Spleen (tissue), 11 donors: ENCODE data around the gene HIVEP3. TPM values are rescaled to one million over a fixed set of nuclear protein-coding genes. Genes with fewer than 3 reads are reported as not detected.
A peak's percentile ranks its signal among the peaks of the same experiment; 100 is the strongest.

Experiments used
- DNase-seq: peaks from one replicate; pipeline ENCODE4 v3.0.0-alpha.2; 2020
- H3K27ac ChIP-seq, 8 donors: fragments of 200-600 bp; sonication (generic) in 7 of 8; 1 replicate in 4 of 8; 2 replicates in 4 of 8; pipeline versions ENCODE4 v1.5.0 to v1.8.0; 2016 to 2021; ENCODE audit warnings: inconsistent platforms in 4 of 8, mild to moderate bottlenecking in 4 of 8, moderate library complexity in 1 of 8
- H3K27me3 ChIP-seq, 7 donors: fragments of 200-600 bp; sonication (generic) in 6 of 7; replicated peaks in 1 of 7; 1 replicate in 4 of 7; 2 replicates in 3 of 7; pipeline versions ENCODE4 v1.5.0 to v1.8.0; 2016 to 2021; ENCODE audit warnings: inconsistent platforms in 3 of 7, mild to moderate bottlenecking in 1 of 7
- H3K36me3 ChIP-seq, 6 donors: fragments of 200-600 bp; sonication (generic) in 5 of 6; 1 replicate in 4 of 6; 2 replicates in 2 of 6; pipeline versions ENCODE4 v1.5.0 to v1.8.0; 2016 to 2021; ENCODE audit warnings: inconsistent platforms in 2 of 6
- H3K4me1 ChIP-seq, 6 donors: fragments of 200-600 bp; sonication (generic) in 5 of 6; 1 replicate in 3 of 6; 2 replicates in 3 of 6; pipeline versions ENCODE4 v1.5.0 to v1.8.0; 2016 to 2021; ENCODE audit warnings: inconsistent platforms in 3 of 6
- H3K4me3 ChIP-seq, 8 donors: fragments of 200-600 bp; sonication (generic) in 7 of 8; 1 replicate in 4 of 8; 2 replicates in 4 of 8; pipeline versions ENCODE4 v1.5.0 to v1.8.0; 2016 to 2021; ENCODE audit warnings: inconsistent platforms in 4 of 8, mild to moderate bottlenecking in 4 of 8, moderate library complexity in 2 of 8
- H3K9me3 ChIP-seq, 8 donors: fragments of 200-600 bp; sonication (generic) in 7 of 8; 1 replicate in 4 of 8; 2 replicates in 4 of 8; pipeline versions ENCODE4 v1.5.0 to v1.8.0; 2016 to 2021; ENCODE audit warnings: inconsistent platforms in 4 of 8
- POLR2A ChIP-seq, 3 donors: fragments of 450-650 bp; IDR thresholded peaks; one replicate each; pipeline ENCODE4 v1.5.1; 2017; ENCODE audit warnings: antibody characterized with exemption in 3 of 3, mild to moderate bottlenecking in 1 of 3
- POLR2AphosphoS5 ChIP-seq, 3 donors: sonication (generic); formaldehyde crosslinking; IDR thresholded peaks; one replicate each; pipeline ENCODE4 v1.5.1; 2017; ENCODE audit warnings: antibody characterized with exemption in 3 of 3
- WGBS, 5 donors: extraction: QIAGEN DNeasy Blood & Tissue Kit in 3 of 5; methylation state at CpG; one replicate each; pipeline versions ENCODE4 v1.1.5 to v1.1.7; 2013 to 2018; 5-methylcytosine and 5-hydroxymethylcytosine counted together
- intact Hi-C: fragments of 100-400 bp; cut with DNase I; formaldehyde crosslinking; loops from one replicate; pipeline ENCODE4 v1.15.0; 2023; ENCODE audit warnings: low total_unique reads
- polyA plus RNA-seq, 3 donors: library from polyadenylated mRNA; stranded (reverse); fragments of 200-250 nt; gene quantifications; one replicate each; pipeline ENCODE4 v1.2.1, GENCODE V29; 2013
- total RNA-seq, 7 donors: library from RNA; depleted of rRNA in 3 of 7; stranded (reverse); fragments of >200 nt in 3 of 7; fragmentation: NEBNext Ultra II Directional in 4 of 7; extraction: Animal tissue kit (Norgen Biotek cat#: 25700) in 4 of 7; gene quantifications; one replicate each; pipeline versions ENCODE4 v1.1.0 to v1.2.1, GENCODE V29; 2016 to 2021
- TF ChIP-seq, protein P1 (sequence below), 11 experiments: fragments of 200-600 bp in 7 of 11; fragments of 450-650 bp in 4 of 11; sonication (generic) in 4 of 11; IDR thresholded peaks in 8 of 11; conservative IDR thresholded peaks in 3 of 11; 1 replicate in 7 of 11; 2 replicates in 4 of 11; pipeline versions ENCODE4 v1.4.0 to v1.8.0; 2016 to 2021; ENCODE audit warnings: antibody characterized with exemption in 11 of 11, inconsistent platforms in 4 of 11, mild to moderate bottlenecking in 1 of 11
- donor health status: healthy with polysubstance abuse.
- donor health status: DM: no; HTN: no; CAD: no; lungs with moderate emphysema.
- donor health status: DM: no; HTN: no; CAD: no.
- donor health status: Bipolar disorder and iron deficiency.
- donor health status: healthy.
- donor health status: DM: no; HTN: no; CAD: no.
- donor health status: DM: yes; HTN: yes; CAD: no.

The HIVEP3 gene
- total and polyA plus RNA-seq, 10 donors: 2.4 to 21.2 (median 8.2) TPM

DNA sequence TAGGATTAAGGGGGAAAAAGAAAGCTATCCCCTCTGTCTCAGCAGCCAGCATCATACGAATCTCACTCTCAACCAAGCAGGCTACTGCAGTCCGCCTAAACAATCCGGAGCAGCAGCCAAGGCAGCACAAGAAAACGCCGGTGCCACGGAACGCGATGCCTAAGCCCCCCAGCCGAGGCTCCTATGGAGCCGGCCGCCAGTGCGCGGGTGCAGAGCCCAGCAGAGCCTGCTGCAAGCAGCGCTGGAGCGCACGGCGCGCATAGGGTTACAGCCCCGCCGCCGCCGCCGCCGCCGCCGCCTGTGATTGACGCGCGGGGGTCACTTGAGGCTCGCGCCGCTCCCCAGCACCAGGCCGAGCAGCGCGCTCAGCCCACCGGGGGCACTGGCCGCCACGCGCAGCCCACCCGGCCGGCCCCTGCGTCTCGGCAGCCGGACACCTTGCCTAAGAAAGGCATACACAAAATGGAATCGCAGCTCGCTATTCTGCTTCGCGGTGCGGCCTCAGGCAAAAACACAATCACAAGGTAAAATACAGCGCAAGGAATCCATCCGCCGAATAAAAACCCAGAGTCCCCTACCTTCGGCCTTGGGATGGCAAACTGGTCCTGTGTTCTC is 780 bp downstream of the HIVEP3 start:
- Histone ChIP-seq H3K9me3 (peaks cover 0 to 8% (median 0%) of the 10 kb centered on the region in 8 donors), H3K4me1 (peaks cover 18 to 57% (median 49%) of the 10 kb centered on the region in 6 donors), H3K27me3 (peaks cover 0 to 32% (median 3%) of the 10 kb centered on the region in 7 donors), H3K27ac (peak overlapping the region in 6 of 8 donors; percentile 55 to 86 (median 60)), H3K36me3 (no peaks in the 10 kb centered on the region), H3K4me3 (peak overlapping the region; percentile 32 to 80 (median 48))
- TF ChIP-seq, protein P1, sequence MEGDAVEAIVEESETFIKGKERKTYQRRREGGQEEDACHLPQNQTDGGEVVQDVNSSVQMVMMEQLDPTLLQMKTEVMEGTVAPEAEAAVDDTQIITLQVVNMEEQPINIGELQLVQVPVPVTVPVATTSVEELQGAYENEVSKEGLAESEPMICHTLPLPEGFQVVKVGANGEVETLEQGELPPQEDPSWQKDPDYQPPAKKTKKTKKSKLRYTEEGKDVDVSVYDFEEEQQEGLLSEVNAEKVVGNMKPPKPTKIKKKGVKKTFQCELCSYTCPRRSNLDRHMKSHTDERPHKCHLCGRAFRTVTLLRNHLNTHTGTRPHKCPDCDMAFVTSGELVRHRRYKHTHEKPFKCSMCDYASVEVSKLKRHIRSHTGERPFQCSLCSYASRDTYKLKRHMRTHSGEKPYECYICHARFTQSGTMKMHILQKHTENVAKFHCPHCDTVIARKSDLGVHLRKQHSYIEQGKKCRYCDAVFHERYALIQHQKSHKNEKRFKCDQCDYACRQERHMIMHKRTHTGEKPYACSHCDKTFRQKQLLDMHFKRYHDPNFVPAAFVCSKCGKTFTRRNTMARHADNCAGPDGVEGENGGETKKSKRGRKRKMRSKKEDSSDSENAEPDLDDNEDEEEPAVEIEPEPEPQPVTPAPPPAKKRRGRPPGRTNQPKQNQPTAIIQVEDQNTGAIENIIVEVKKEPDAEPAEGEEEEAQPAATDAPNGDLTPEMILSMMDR (IDR thresholded peaks at IDR 0.05 in 8 of 11, conservative IDR thresholded peaks at IDR 0.05 in 3 of 11): no peak
- TF ChIP-seq POLR2AphosphoS5 (IDR thresholded peaks at IDR 0.05) (peak in 2 of 3 donors; percentile 25 to 40), POLR2A (IDR thresholded peaks at IDR 0.05) (no peak)
- DNase-seq: peak; percentile 82
- intact Hi-C loops: no loop called here
- WGBS, 5 donors: 1 to 12% (median 3%) methylated on average over 26 to 53 of the region's 53 CpGs

DNA sequence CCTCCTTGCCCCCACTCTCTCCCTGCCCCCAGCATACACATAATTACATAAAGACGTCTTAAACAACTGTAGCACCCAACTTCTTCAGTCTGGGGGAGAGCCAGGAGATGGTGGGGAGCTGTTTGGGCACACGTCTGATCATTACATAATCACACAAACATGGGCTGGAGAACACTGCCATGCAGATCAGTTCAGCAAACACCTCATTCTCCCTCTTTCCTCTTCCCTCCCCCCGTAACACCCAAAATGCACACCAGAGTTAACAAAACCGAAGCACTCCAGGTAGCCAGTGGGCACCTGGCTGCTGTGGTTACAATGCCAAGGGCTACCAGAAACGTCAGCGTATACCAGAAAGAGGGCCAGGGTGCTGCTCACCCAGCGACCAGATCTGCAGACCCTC is 1.6 kb downstream of the HIVEP3 start:
- 38 to 66% (median 47%) methylated on average over 7 of the region's 7 CpGs for WGBS, 5 donors
- peak overlapping the region in 3 of 8 donors; percentile 46 to 80 (median 60) for H3K4me3 ChIP-seq

DNA sequence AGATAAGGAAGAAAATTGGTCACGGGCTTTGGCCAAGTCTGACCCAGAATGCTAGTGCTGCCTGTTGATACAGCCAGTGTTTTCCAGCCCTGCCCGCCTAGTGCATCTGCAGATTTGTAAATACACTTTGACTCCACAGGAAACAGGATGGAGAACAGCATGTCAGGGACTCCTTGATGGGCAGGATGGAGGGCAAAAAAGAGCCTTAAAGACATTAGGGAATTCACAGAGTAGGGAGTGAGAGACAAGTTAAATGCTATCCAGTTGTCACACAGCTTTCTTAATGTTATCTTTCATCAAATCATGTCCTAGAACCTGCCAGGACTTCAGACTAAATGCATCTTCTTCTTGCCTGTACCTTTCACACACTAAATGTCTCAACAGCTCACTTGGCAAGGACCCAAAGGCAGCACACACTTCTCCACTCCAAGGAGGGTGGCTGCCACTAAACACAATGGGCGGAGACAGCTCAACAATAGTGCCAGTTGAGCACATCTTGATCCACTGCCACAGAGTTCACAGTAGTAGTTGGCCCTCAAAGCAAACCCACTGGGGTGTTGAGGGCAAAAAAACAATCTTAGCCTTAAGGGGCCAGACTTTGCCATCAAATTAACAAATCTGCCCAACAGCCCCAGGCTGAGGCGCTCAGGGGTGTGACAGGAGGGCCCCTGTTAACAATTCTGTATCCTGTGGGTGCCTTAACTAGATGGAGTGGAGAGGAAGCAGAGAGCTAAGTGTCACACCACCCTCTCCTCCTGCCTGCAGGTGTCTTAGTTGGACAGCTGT is 2.7 kb downstream of the HIVEP3 start:
- intact Hi-C loops: no loop called here
- H3K4me1 ChIP-seq: peaks cover 18 to 57% (median 49%) of the 10 kb centered on the region in 6 donors
- TF ChIP-seq, protein P1 (IDR thresholded peaks at IDR 0.05 in 8 of 11, conservative IDR thresholded peaks at IDR 0.05 in 3 of 11): no peak
- TF ChIP-seq POLR2A (IDR thresholded peaks at IDR 0.05) (no peak), POLR2AphosphoS5 (IDR thresholded peaks at IDR 0.05) (peak in 1 of 3 donors; percentile 42)
- WGBS, 5 donors: 70 to 81% (median 77%) methylated on average over 4 of the region's 4 CpGs
- no peaks in the 10 kb centered on the region for H3K36me3 ChIP-seq
- DNase-seq: peak; percentile 70
- H3K9me3 ChIP-seq: peaks cover 0 to 2% (median 0%) of the 10 kb centered on the region in 8 donors
- H3K27me3 ChIP-seq: peaks cover 0 to 32% (median 3%) of the 10 kb centered on the region in 7 donors
- peak overlapping the region in 4 of 8 donors; percentile 52 to 86 (median 62) for H3K27ac ChIP-seq
- peak overlapping the region in 1 of 8 donors; percentile 80 for H3K4me3 ChIP-seq

More for the DNA sequence above, 1.6 kb downstream of the HIVEP3 start:
- TF ChIP-seq, protein P1 (IDR thresholded peaks at IDR 0.05 in 8 of 11, conservative IDR thresholded peaks at IDR 0.05 in 3 of 11): no peak
- TF ChIP-seq POLR2A (IDR thresholded peaks at IDR 0.05): no peak
- no peak for TF ChIP-seq POLR2AphosphoS5 (IDR thresholded peaks at IDR 0.05)
- H3K27me3 ChIP-seq: peaks cover 0 to 32% (median 3%) of the 10 kb centered on the region in 7 donors
- peaks cover 0 to 8% (median 0%) of the 10 kb centered on the region in 8 donors for H3K9me3 ChIP-seq
- H3K4me1 ChIP-seq: peaks cover 18 to 57% (median 49%) of the 10 kb centered on the region in 6 donors
- peak overlapping the region in 4 of 8 donors; percentile 52 to 86 (median 62) for H3K27ac ChIP-seq
- H3K36me3 ChIP-seq: no peaks in the 10 kb centered on the region
- DNase-seq: no peak
- intact Hi-C loops: no loop called here
